Measurements from ENCODE around the gene REV3L.
"Not testable (repeated sequence)": the region's sequence is repeated elsewhere in the genome, so short reads cannot be mapped to it uniquely, and the experiment has no call there.

REV3L gene

GRCh38 chr6:111490067-111490466 is 7.0 kb upstream of the REV3L start:
- no peak for DNase-seq

GRCh38 chr6:111487661-111488060 is 4.6 kb upstream of the REV3L start:
- DNase-seq = no peak

- DNase-seq = no peak
Observed at GRCh38 chr6:111486921-111487320, 3.9 kb upstream of the REV3L start.

GRCh38 chr6:111486475-111486874 is 3.5 kb upstream of the REV3L start:
- no peak for DNase-seq

GRCh38 chr6:111485342-111485741 is 2.3 kb upstream of the REV3L start:
- DNase-seq = no peak

- no peak for DNase-seq
Observed at GRCh38 chr6:111484633-111484930, 1.6 kb upstream of the REV3L start.

GRCh38 chr6:111483736-111484632 is 966 bp upstream of the REV3L start:
- peak; percentile 81 to 88 for DNase-seq

- DNase-seq = peak; percentile 55 to 57
Observed at GRCh38 chr6:111482188-111482958, 645 bp downstream of the REV3L start.

- DNase-seq = no peak
Observed at GRCh38 chr6:111481836-111482187, 1.2 kb downstream of the REV3L start.

- DNase-seq = no peak
Observed at GRCh38 chr6:111480988-111481822, 1.8 kb downstream of the REV3L start.

- DNase-seq = no peak
Observed at GRCh38 chr6:111478749-111479148, 4.3 kb downstream of the REV3L start.

GRCh38 chr6:111478064-111478476 is 4.9 kb downstream of the REV3L start:
- no peak for DNase-seq

- no peak for DNase-seq
Observed at GRCh38 chr6:111477481-111477938, 5.5 kb downstream of the REV3L start.

GRCh38 chr6:111476061-111476460 is 7.0 kb downstream of the REV3L start:
- not testable (repeated sequence) for DNase-seq

GRCh38 chr6:111474771-111475170 is 8.2 kb downstream of the REV3L start:
- DNase-seq = no peak

GRCh38 chr6:111474106-111474505 is 8.9 kb downstream of the REV3L start:
- no peak for DNase-seq

- no peak for DNase-seq
Observed at GRCh38 chr6:111472933-111473435, 10.0 kb downstream of the REV3L start.

- DNase-seq = no peak
Observed at GRCh38 chr6:111471958-111472357, 11.1 kb downstream of the REV3L start.

GRCh38 chr6:111471533-111471932 is 11.5 kb downstream of the REV3L start:
- no peak for DNase-seq

- no peak for DNase-seq
Observed at GRCh38 chr6:111470991-111471390, 12.0 kb downstream of the REV3L start.

GRCh38 chr6:111469543-111469942 is 13.5 kb downstream of the REV3L start:
- no peak for DNase-seq

GRCh38 chr6:111468329-111469012 is 14.5 kb downstream of the REV3L start:
- peak in 1 of 2 donors; percentile 14 for DNase-seq
